HG03469 (cell line): Measurements from ENCODE around the gene SLC47A2.

Experiments
- ATAC-seq: cut with Tn5 transposase; IDR thresholded peaks from one replicate; pipeline ENCODE4 v1.9.1; 2021; ENCODE audit warnings: mild to moderate bottlenecking, moderate library complexity, moderate number of reproducible peaks; ENCODE audit not compliant: unreplicated experiment

SLC47A2 gene

DNA sequence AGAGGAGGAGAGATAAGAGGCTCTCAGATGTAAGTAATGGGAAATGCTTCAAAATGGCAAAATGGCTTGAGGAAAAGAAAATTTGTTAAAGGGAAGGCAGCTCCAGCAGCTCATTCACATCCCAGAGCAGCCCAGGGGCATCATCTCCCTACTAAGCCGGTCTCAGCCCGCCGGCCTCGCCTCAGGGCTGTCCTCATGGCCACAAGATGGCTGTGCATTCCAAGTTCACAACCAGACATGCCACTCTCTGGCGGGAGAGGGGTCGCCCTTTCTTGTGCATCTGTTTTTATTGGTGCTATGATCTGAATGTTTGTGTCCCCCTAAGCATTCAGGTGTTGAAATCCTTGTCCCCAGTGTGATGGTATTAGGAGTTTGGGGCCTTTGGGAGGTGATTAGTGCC is 13.5 kb upstream of the SLC47A2 start:
- no peak for ATAC-seq

DNA sequence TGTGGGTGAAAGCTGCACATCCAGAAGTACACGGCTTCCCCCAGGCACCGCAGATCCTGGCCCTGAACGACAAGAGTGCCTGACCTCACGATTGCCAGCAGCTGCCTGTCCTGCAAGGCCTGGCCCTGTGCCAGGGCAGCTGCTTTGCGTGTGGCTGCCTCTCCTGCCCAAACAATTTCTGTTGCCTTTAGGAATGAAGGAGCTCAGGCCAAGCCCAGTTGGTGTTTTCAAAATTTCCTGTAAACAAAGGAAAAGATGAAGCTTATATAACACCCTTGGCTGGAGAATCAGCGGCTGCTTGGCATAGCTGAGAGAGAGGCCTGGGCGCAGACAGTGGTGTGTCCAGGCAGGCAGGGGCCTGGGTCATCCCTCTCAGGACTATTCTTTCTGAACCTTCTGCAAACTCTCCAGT is 11.7 kb upstream of the SLC47A2 start:
- ATAC-seq, result no peak

- ATAC-seq, result no peak
Measured at GRCh38 chr17:19727501-19728078, 11.2 kb upstream of the SLC47A2 start.

- no peak for ATAC-seq
Measured at GRCh38 chr17:19726631-19727376, 10.4 kb upstream of the SLC47A2 start.

DNA sequence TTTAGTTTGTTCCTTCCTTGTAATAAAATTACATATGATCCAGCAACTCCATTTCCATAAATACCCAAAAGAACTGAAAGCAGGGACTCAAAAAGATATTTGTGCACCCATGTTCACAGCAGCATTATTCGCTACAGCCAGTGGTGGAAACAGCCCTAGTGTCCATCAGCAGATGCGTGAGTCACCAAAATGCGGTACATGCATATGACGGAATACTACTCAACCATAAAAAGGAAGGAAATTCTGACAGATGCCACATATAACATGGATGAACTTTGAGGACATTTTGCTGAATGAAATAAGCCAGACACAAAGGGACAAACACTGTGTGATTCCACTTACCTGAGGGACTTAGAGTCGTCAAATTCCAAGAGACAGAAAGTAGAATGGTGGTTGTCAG is 9.1 kb upstream of the SLC47A2 start:
- ATAC-seq, result no peak

DNA sequence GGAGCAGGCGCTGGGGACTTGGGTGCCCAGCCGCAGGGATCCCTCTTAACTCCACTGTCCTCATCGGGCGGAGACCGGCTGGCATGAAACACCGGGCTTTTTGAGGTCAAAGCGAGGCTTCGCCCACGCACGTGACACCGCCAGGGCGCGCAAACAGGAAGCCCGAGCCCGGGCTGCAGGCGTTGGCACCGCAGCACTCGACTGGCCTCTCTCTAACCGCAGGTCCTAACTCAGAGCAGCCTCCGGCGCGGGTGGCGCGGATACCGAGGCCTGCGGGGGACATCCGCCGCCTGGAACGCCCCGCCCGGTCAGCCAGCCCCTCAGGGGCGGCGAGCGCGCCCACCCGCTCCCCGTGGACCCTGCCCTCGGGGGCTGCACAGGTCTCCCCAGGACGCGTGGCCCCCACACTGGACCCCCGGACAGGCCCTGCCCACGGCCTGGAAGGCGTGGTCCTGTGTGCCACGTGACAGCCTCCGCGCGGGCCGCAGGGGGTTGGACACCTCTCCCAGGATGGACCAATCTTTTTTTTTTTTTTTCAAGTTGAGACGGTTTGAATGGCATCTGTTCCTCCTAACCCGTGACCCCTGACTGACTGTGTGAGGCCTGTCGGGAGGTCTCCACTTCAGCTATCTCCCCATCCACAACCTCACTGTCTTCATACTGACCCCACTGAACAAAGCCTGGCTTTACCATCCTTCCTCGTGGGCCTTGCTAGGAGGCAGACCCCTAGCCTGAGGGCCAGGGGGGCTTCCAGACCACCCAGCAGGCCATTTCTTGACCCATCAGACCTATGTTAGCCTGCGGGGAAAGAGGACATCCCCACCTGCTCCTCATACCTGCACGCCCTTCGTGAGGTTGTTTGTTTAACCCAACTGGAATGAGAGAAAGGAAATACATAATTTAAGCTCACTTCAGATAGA is 8.4 kb upstream of the SLC47A2 start:
- no peak for ATAC-seq

DNA sequence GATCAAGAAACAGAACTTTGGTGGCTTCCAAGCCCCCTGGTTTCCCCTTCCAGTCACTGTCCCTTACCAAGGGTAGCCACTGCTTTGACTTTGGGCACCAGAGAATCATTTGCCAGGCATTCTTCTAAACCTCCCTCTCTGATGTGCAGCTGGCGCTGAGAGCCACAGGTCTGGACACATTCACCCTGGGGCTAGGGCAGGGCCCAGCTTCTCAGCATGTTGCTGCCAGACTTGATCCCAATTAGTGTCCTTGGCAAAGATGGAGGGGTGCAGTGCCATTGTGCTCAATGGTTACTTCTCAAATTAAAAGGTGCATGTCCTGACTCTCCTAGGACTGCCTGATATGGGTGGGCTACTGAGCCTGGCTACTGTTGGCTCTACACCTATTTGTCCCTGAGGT is 7.6 kb upstream of the SLC47A2 start:
- no peak for ATAC-seq

GRCh38 chr17:19720631-19721426 is 4.4 kb upstream of the SLC47A2 start:
- no peak for ATAC-seq

GRCh38 chr17:19720210-19720475 is 3.8 kb upstream of the SLC47A2 start:
- no peak for ATAC-seq

DNA sequence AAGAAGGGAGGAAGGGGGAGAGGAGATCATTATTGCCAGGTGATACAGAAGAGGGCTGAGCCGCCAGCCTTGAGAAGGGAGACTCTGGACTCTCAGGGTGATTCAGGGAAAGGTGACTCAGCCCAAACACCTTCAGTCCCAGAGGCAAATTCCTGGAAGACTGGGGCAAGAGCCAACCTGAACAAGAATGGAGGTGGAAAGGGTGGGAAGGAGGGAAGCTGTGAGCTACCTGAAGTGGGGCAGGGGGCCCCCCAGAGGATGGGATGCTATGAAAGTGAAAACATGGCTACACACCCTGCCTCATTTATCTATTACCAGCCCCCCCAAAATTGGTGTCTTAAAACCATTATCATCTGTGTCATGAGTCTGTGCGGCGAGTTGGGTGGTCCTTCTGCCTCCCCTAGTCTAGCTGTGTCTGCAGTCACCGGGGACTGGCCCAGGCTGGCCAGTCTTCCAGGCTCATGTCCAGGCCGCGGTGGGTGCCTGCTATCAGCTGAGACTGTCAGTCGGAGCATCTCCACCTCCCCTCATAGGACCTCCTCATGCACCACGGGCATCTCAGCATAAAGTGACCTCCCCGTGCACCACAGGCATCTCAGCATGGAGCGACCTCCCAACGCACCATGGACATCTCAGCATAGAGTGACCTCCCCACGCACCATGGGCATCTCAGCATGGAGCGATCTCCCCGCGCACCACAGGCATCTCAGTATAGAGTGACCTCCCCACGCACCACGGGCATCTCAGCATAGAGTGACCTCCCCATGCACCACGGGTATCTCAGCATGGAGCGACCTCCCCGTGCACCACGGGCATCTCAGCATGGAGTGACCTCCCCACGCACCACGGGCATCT is 3.2 kb upstream of the SLC47A2 start:
- no peak for ATAC-seq

DNA sequence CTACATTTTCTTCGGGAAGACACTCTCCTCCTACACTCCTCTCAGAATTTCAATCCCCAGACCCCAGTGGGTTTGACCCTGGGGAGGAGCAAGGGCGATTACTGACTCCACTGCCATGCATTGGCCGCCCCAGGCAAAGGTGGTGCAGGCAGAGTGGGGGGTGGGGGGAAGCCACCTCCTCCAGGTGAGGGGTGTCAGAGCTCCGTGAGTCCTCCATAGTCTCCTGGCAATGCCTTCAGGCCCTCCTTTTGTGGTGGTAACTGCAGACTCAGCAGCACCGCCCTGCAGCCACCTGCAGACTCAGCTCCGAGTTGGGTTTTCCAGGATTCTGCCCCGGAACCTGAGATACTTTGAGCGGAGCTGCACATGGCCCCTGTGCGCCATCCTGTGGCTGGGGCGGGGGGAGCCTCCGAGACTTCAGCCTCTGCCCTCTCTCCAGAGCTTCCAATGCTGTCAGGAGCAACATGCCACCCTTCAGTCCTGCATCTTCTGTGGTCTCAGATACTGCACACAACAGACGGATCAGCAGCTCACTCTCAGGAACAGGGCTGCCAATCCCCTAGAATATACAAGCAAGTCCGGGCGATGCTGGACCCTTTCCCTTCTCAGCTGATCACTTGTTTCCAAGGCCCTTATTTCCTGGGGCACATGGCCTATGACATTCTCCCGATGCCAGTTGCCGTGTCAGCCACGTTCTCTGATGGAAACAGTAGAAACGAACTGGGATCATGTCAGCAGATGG is 2.4 kb upstream of the SLC47A2 start:
- no peak for ATAC-seq

DNA sequence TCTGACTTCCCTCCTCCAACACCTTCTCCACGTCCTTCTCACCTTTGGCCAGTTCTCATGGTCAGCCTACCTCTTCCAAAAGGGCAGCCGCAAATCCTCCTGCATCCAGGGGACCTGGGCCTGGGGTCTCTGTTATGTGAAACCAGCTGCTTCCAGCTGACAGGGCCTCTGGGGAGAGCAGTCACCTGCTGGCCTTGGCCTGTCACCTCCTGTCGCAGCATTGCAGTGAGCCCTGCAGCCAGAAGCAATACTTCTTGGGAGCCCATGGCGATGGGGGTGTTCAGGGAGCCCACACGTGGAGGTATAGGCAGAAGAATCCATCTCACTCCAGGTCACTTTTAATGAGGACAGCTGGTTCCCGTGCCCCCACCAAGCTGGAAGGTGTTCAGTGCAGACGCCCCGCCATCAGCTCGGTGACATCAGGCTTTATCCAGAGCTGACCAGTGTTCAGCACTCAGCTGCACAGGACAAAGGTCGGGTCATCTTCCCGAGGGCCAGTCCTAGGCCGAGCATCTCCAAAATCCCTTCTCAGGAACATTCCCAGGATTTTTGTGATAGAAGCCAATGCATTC is 1.7 kb upstream of the SLC47A2 start:
- no peak for ATAC-seq

GRCh38 chr17:19717411-19717908 is 1.1 kb upstream of the SLC47A2 start:
- no peak for ATAC-seq

DNA sequence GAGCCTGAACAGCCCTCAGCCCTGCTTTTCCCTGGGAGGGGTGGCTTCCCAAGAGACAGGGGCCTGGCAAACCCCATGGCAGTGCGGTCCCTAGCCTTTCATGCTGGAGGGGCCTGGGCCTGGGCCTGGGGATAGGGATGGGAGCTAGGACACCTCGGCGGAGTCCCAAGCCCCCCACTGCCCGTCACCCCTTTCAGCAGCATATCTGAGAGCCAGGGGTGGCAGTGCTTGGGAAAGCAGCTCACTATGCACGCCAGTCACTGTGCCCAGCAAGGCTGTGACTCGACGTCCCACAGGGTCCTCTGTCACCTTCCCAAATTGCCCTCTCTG is 612 bp upstream of the SLC47A2 start:
- no peak for ATAC-seq

GRCh38 chr17:19714542-19715411 is 1.6 kb downstream of the SLC47A2 start:
- ATAC-seq, result no peak

DNA sequence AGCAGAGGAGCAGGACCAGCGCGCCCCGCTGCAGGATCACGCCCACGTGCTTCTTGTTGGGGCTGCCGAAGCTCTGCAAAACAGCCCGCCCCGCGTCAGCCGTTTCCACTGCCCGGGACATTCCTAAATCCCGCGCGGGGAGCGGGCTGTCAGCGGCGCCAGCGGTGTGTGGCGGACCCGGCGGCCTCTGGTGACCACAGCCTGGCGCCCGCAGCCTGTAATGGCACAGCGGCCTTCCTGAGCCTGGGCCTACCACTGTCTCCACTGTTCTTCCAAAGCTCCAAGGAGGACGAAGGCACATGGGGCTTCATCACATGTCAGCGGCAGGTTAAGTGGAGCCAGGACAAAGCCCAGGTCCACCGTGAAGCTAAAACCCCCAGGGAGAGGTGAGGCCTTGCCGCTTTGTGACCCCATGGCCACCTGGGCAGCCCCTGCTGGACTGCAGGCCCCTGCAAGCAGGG is 2.5 kb downstream of the SLC47A2 start:
- no peak for ATAC-seq

- no peak for ATAC-seq
Measured at GRCh38 chr17:19713462-19713861, 2.9 kb downstream of the SLC47A2 start.

GRCh38 chr17:19712436-19713004 is 3.9 kb downstream of the SLC47A2 start:
- ATAC-seq, result no peak
